ENCODE results near the gene MRPS18B. TPM values are rescaled to one million over a fixed set of nuclear protein-coding genes. Genes with fewer than 3 reads are reported as not detected.
A peak's percentile ranks its signal among the peaks of the same experiment; 100 is the strongest.

MRPS18B gene
- total RNA-seq, 6 donors from 2014 or later: 23.0 to 62.5 (median 45.7) TPM

DNA sequence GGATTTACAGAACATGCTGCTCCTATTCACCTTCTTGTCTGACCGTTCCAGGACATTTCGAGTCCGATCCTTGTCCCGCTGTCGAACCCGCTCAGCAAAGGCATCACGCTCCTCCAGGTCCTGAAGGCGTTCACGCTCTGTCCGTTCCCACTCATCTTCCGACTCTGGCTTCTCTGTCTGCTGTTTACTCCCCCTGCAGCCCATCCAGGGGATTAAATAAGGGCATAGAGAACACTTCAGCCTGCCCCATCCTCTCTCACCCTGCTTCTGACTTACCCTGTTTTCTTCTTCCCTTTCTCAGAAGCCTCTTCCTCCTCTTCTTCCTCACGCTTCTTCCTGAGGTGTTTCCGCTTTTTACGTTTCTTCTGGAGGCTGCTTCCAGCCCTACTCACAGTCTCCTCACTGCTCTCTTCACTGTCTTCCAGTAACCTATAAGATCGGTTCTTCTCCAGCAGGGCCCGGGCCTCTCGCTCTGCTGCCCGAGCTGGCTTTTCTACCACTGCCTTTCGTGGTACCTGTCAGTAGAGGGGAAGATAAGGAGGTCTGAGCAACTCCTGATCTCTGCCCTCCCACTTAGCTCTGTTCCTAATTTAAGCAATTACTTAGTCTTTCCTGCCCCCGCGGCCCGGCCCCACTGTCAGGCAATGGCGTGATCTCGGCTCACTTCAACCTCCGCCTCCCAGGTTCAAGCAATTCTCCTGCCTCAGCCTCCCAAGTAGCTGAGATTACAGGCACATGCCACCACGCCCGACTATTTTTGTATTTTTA is 53.3 kb downstream of the MRPS18B start:
- WGBS, 2 donors: 83 to 90% methylated on average over 26 to 27 of the region's 27 CpGs
- Histone ChIP-seq H3K27ac (no peak overlapping the region), H3K4me3 (peak overlapping the region in 1 of 4 donors; percentile 95), H3K9me3 (no peaks in the 10 kb centered on the region), H3K36me3 (peaks cover 0 to 54% (median 33%) of the 10 kb centered on the region in 4 donors), H3K4me1 (peaks cover 18 to 25% (median 18%) of the 10 kb centered on the region in 4 donors), H3K27me3 (no peaks in the 10 kb centered on the region)
- DNase-seq (peak in 1 of 2 donors; percentile 62), ATAC-seq (ENCODE audit: low FRiP score in 2 of 2) (no peak)
- no peak for TF ChIP-seq POLR2AphosphoS5 (IDR thresholded peaks at IDR 0.05)
- TF ChIP-seq EP300 (IDR thresholded peaks at IDR 0.05): no peak
- TF ChIP-seq POLR2A (IDR thresholded peaks at IDR 0.05): no peak
- TF ChIP-seq CTCF (IDR thresholded peaks at IDR 0.05): no peak

- H3K27ac ChIP-seq: peak within 1 kb of the TSS; percentile 66 to 90 (median 82)
- no peaks in the 10 kb centered on the region for H3K9me3 ChIP-seq
- 1% methylated on average over 23 to 47 of the region's 57 CpGs for WGBS, 2 donors
- no peaks in the 10 kb centered on the region for H3K27me3 ChIP-seq
- ATAC-seq (ENCODE audit: low FRiP score in 2 of 2) (peak; percentile 95 to 97), DNase-seq (peak; percentile 92 to 94)
- TF ChIP-seq EP300 (IDR thresholded peaks at IDR 0.05) (no peak), POLR2A (IDR thresholded peaks at IDR 0.05) (peak in 2 of 4 donors; percentile 38 to 69), POLR2AphosphoS5 (IDR thresholded peaks at IDR 0.05) (peak; percentile 82 to 90), CTCF (IDR thresholded peaks at IDR 0.05) (peak; percentile 79 to 90 (median 84))
- H3K36me3 ChIP-seq: peaks cover 4 to 54% (median 39%) of the 10 kb centered on the region in 4 donors
- H3K4me1 ChIP-seq: peaks cover 18 to 25% (median 18%) of the 10 kb centered on the region in 4 donors
- peak within 1 kb of the TSS; percentile 82 to 98 (median 90) for H3K4me3 ChIP-seq
These were observed 55.0 kb downstream of the MRPS18B start, which contains the start of gene DHX16 for GRCh38 chr6:30672445-30673253. Gene DHX16 (minus strand): TSS chr6:30673006. CDS start chr6:30672841, 165 bp downstream.

Small RNA genes lying within 50 kb of the gene (small RNA-seq; reads per million reads assigned to genes)
- gene MIR877: 1.5 to 12.6 (median 6.1) reads per million in 4 donors

Other genes starting within 250 kb of the MRPS18B start
- 1,000 to 10,000 TPM in 2 of 6 donors, 100 to 1,000 TPM in 4; 553 to 1,296 (median 975) TPM for gene HLA-E, start 128.3 kb upstream of the MRPS18B start, total RNA-seq
- 10 to 100 TPM; 30.4 to 60.6 (median 51.2) TPM for gene GNL1, start 61.4 kb upstream of the MRPS18B start, total RNA-seq
- gene PRR3, start 60.5 kb upstream of the MRPS18B start, total RNA-seq: 10 to 100 TPM in 1 of 6 donors, 1 to 10 TPM in 5; 6.0 to 13.6 (median 7.0) TPM
- 10 to 100 TPM; 41.2 to 57.6 (median 52.9) TPM for gene ABCF1, start 46.4 kb upstream of the MRPS18B start, total RNA-seq
- 10 to 100 TPM; 32.0 to 72.1 (median 50.7) TPM for gene PPP1R10, start 597 bp upstream of the MRPS18B start, total RNA-seq
- 10 to 100 TPM in 1 of 6 donors, 1 to 10 TPM in 5; 3.1 to 36.7 (median 6.2) TPM for gene ATAT1, start 9.0 kb downstream of the MRPS18B start, total RNA-seq
- 10 to 100 TPM in 5 of 6 donors, 1 to 10 TPM in 1; 8.8 to 57.6 (median 15.2) TPM for gene C6orf136, start 29.3 kb downstream of the MRPS18B start, total RNA-seq
- gene DHX16, start 55.2 kb downstream of the MRPS18B start, total RNA-seq: 10 to 100 TPM; 28.1 to 60.8 (median 31.8) TPM
- gene PPP1R18, start 68.8 kb downstream of the MRPS18B start, total RNA-seq: 100 to 1,000 TPM in 1 of 6 donors, 10 to 100 TPM in 5; 23.5 to 103 (median 60.8) TPM
- gene NRM, start 73.1 kb downstream of the MRPS18B start, total RNA-seq: 10 to 100 TPM in 1 of 6 donors, 1 to 10 TPM in 5; 3.3 to 13.4 (median 7.2) TPM
- gene MDC1, start 99.4 kb downstream of the MRPS18B start, total RNA-seq: 10 to 100 TPM; 13.5 to 33.5 (median 24.2) TPM
- 100 to 1,000 TPM in 4 of 6 donors, 10 to 100 TPM in 2; 71.2 to 347 (median 149) TPM for gene TUBB, start 102.5 kb downstream of the MRPS18B start, total RNA-seq
- gene FLOT1, start 124.8 kb downstream of the MRPS18B start, total RNA-seq: 100 to 1,000 TPM; 133 to 212 (median 143) TPM
- 10 to 100 TPM in 4 of 6 donors, 1 to 10 TPM in 2; 4.2 to 61.1 (median 19.8) TPM for gene IER3, start 126.7 kb downstream of the MRPS18B start, total RNA-seq

All from upper lobe of left lung (tissue), 6 donors.